Right atrium auricular region (tissue), 2 donors: ENCODE measurements around the gene GSTP1. TPM values are rescaled to one million over a fixed set of nuclear protein-coding genes. Genes with fewer than 3 reads are reported as not detected.

Experiments
- DNase-seq: peaks from one replicate; pipeline ENCODE4 v3.0.0-alpha.2; 2019; ENCODE audit warnings: low spot score
- H3K27ac ChIP-seq, 2 donors: fragments of 200-600 bp; sonication (generic); 1 replicate in 1 of 2; 2 replicates in 1 of 2; pipeline ENCODE4 v1.5.1; 2016 to 2019
- H3K27me3 ChIP-seq, 2 donors: fragments of 200-600 bp; sonication (generic); one replicate each; pipeline versions ENCODE4 v1.5.1 to v1.6.0; 2017 to 2019
- H3K36me3 ChIP-seq: fragments of 200-600 bp; sonication (generic); one replicate; pipeline ENCODE4 v1.5.1; 2016
- H3K4me1 ChIP-seq, 2 donors: fragments of 200-600 bp; sonication (generic); one replicate each; pipeline versions ENCODE4 v1.5.1 to v1.6.0; 2017 to 2019
- H3K4me3 ChIP-seq, 2 donors: fragments of 200-600 bp; sonication (generic); 1 replicate in 1 of 2; 2 replicates in 1 of 2; pipeline ENCODE4 v1.5.1; 2017 to 2019; ENCODE audit warnings: mild to moderate bottlenecking in 1 of 2, moderate library complexity in 1 of 2
- H3K9me3 ChIP-seq, 2 donors: fragments of 200-600 bp; sonication (generic); one replicate each; pipeline ENCODE4 v1.5.1; 2019
- CTCF ChIP-seq, 2 donors: fragments of 200-600 bp; sonication (generic); IDR thresholded peaks; one replicate each; pipeline ENCODE4 v1.5.1; 2019; ENCODE audit warnings: antibody characterized with exemption in 2 of 2
- total RNA-seq, 2 donors: library from RNA; depleted of rRNA; stranded (reverse); fragments of >200 nt; gene quantifications; one replicate each; pipeline ENCODE4 v1.1.0, GENCODE V29; 2016

GSTP1 gene
- total RNA-seq, 2 donors from 2014 or later, result 249 to 944 TPM

GRCh38 chr11:67606093-67606491 lies 22.5 kb downstream of the GSTP1 start:
- Histone ChIP-seq H3K27me3 (no peaks in the 10 kb centered on the region), H3K4me1 (peaks cover 0 to 24% of the 10 kb centered on the region in 2 donors), H3K4me3 (peak overlapping the region; percentile 95 to 99), H3K9me3 (no peaks in the 10 kb centered on the region), H3K36me3 (peaks cover 27% of the 10 kb centered on the region), H3K27ac (peak overlapping the region; percentile 93 to 94)
- no peak for DNase-seq
- no peak for TF ChIP-seq CTCF (IDR thresholded peaks at IDR 0.05)

GRCh38 chr11:67606492-67607295 lies 23.1 kb downstream of the GSTP1 start, which contains the start of gene NDUFV1:
Gene NDUFV1, plus strand, starts transcription at chr11:67606936. Its CDS starts 69 bp downstream, at chr11:67607005.
- peak within 1 kb of the TSS; percentile 95 to 99 for H3K4me3 ChIP-seq

GRCh38 chr11:67607507-67607906 lies 23.9 kb downstream of the GSTP1 start:
- no peak for TF ChIP-seq CTCF (IDR thresholded peaks at IDR 0.05)
- peaks cover 41% of the 10 kb centered on the region for H3K36me3 ChIP-seq
- no peaks in the 10 kb centered on the region for H3K9me3 ChIP-seq
- peak overlapping the region; percentile 95 to 99 for H3K4me3 ChIP-seq
- no peak for DNase-seq
- no peaks in the 10 kb centered on the region for H3K27me3 ChIP-seq
- H3K4me1 ChIP-seq, result peaks cover 0 to 24% of the 10 kb centered on the region in 2 donors
- H3K27ac ChIP-seq, result peak overlapping the region; percentile 93 to 94

More at GRCh38 chr11:67606492-67607295, 23.1 kb downstream of the GSTP1 start, which contains the start of gene NDUFV1:
- Histone ChIP-seq H3K9me3 (no peaks in the 10 kb centered on the region), H3K36me3 (peaks cover 33% of the 10 kb centered on the region), H3K4me1 (peaks cover 0 to 24% of the 10 kb centered on the region in 2 donors), H3K27me3 (no peaks in the 10 kb centered on the region), H3K27ac (peak within 1 kb of the TSS; percentile 93 to 94)
- TF ChIP-seq CTCF (IDR thresholded peaks at IDR 0.05), result peak; percentile 53 to 75
- DNase-seq, result peak; percentile 96

- H3K27ac ChIP-seq, result no peak overlapping the region
- no peaks in the 10 kb centered on the region for H3K9me3 ChIP-seq
- peaks cover 0 to 26% of the 10 kb centered on the region in 2 donors for H3K4me1 ChIP-seq
- no peaks in the 10 kb centered on the region for H3K27me3 ChIP-seq
- DNase-seq, result no peak
- H3K4me3 ChIP-seq, result no peak overlapping the region
- TF ChIP-seq CTCF (IDR thresholded peaks at IDR 0.05), result no peak
- peaks cover 46% of the 10 kb centered on the region for H3K36me3 ChIP-seq
Measured at GRCh38 chr11:67608486-67608885, 24.9 kb downstream of the GSTP1 start.

- no peak for TF ChIP-seq CTCF (IDR thresholded peaks at IDR 0.05)
- no peaks in the 10 kb centered on the region for H3K27me3 ChIP-seq
- H3K27ac ChIP-seq, result no peak overlapping the region
- H3K4me3 ChIP-seq, result no peak overlapping the region
- DNase-seq, result no peak
- peaks cover 46% of the 10 kb centered on the region for H3K36me3 ChIP-seq
- H3K9me3 ChIP-seq, result no peaks in the 10 kb centered on the region
- H3K4me1 ChIP-seq, result peaks cover 0 to 34% of the 10 kb centered on the region in 2 donors
Measured at GRCh38 chr11:67609316-67609715, 25.7 kb downstream of the GSTP1 start.
